Measurements from ENCODE around the gene HOXA1.

Gene HOXA1

GRCh38 chr7:27141923-27142579, 46.3 kb upstream of the HOXA1 start:
- no peaks in the 10 kb centered on the region for H3K9me3 ChIP-seq (replicated peaks; ENCODE audit: insufficient read depth, low read length)
- no peaks in the 10 kb centered on the region for H3K79me2 ChIP-seq (ENCODE audit: low read length)
- peaks cover 9% of the 10 kb centered on the region; the same call in 1 of the 2 replicates for H3K27me3 ChIP-seq (replicated peaks; ENCODE audit: insufficient read depth, low read length)
- no peaks in the 10 kb centered on the region for H3K4me1 ChIP-seq (ENCODE audit: low read length)
- no peak for DNase-seq
- no peaks in the 10 kb centered on the region for H3F3A ChIP-seq (ENCODE audit: insufficient read depth, low read length)
- no peaks in the 10 kb centered on the region for H3K36me3 ChIP-seq (replicated peaks; ENCODE audit: insufficient read depth, low read length)
- TF ChIP-seq EZH2phosphoT487 (IDR thresholded peaks at IDR 0.05; ENCODE audit: low read length) = no peak
- no peak for TF ChIP-seq CTCF (IDR thresholded peaks at IDR 0.05; ENCODE audit: low read length)
- TF ChIP-seq EZH2 (optimal IDR thresholded peaks at IDR 0.05; ENCODE audit: low read depth, low read length) = no peak
- no peaks in the 10 kb centered on the region for H3K9me2 ChIP-seq (replicated peaks; ENCODE audit: insufficient read depth, low read length)
- H2AFZ ChIP-seq (ENCODE audit: low read length) = no peak overlapping the region
- no peak overlapping the region for H3K4me3 ChIP-seq (ENCODE audit: low read length)
- H4K20me1 ChIP-seq (ENCODE audit: insufficient read depth, low read length) = no peaks in the 10 kb centered on the region
- H3K4me2 ChIP-seq (ENCODE audit: low read depth, low read length) = no peak overlapping the region
- no peak overlapping the region for H3K27ac ChIP-seq (ENCODE audit: low read length)
- H3K9ac ChIP-seq (ENCODE audit: low read length) = no peak overlapping the region

- Histone ChIP-seq H2AFZ (ENCODE audit: low read length) (no peak overlapping the region), H3K9me3 (replicated peaks; ENCODE audit: insufficient read depth, low read length) (no peaks in the 10 kb centered on the region), H3K4me1 (ENCODE audit: low read length) (no peaks in the 10 kb centered on the region), H3K9me2 (replicated peaks; ENCODE audit: insufficient read depth, low read length) (no peaks in the 10 kb centered on the region), H3K36me3 (replicated peaks; ENCODE audit: insufficient read depth, low read length) (no peaks in the 10 kb centered on the region), H3K9ac (ENCODE audit: low read length) (no peak overlapping the region), H3K27me3 (replicated peaks; ENCODE audit: insufficient read depth, low read length) (peaks cover 2% of the 10 kb centered on the region; the same call in 1 of the 2 replicates), H3K79me2 (ENCODE audit: low read length) (no peaks in the 10 kb centered on the region), H3K4me3 (ENCODE audit: low read length) (no peak overlapping the region), H3F3A (ENCODE audit: insufficient read depth, low read length) (no peaks in the 10 kb centered on the region), H4K20me1 (ENCODE audit: insufficient read depth, low read length) (no peaks in the 10 kb centered on the region), H3K27ac (ENCODE audit: low read length) (no peak overlapping the region), H3K4me2 (ENCODE audit: low read depth, low read length) (no peak overlapping the region)
- TF ChIP-seq EZH2 (optimal IDR thresholded peaks at IDR 0.05; ENCODE audit: low read depth, low read length) = no peak
- no peak for TF ChIP-seq CTCF (IDR thresholded peaks at IDR 0.05; ENCODE audit: low read length)
- no peak for TF ChIP-seq EZH2phosphoT487 (IDR thresholded peaks at IDR 0.05; ENCODE audit: low read length)
- DNase-seq = no peak
These were observed 45.5 kb upstream of the HOXA1 start for GRCh38 chr7:27141137-27141922.

GRCh38 chr7:27140126-27140857, 44.5 kb upstream of the HOXA1 start:
- TF ChIP-seq EZH2phosphoT487 (IDR thresholded peaks at IDR 0.05; ENCODE audit: low read length) = no peak
- TF ChIP-seq CTCF (IDR thresholded peaks at IDR 0.05; ENCODE audit: low read length) = no peak
- Histone ChIP-seq H3K9me3 (replicated peaks; ENCODE audit: insufficient read depth, low read length) (no peaks in the 10 kb centered on the region), H3K4me1 (ENCODE audit: low read length) (no peaks in the 10 kb centered on the region), H3K4me2 (ENCODE audit: low read depth, low read length) (no peak overlapping the region), H3K4me3 (ENCODE audit: low read length) (no peak overlapping the region), H3F3A (ENCODE audit: insufficient read depth, low read length) (no peaks in the 10 kb centered on the region), H4K20me1 (ENCODE audit: insufficient read depth, low read length) (no peaks in the 10 kb centered on the region), H3K79me2 (ENCODE audit: low read length) (no peaks in the 10 kb centered on the region), H3K36me3 (replicated peaks; ENCODE audit: insufficient read depth, low read length) (no peaks in the 10 kb centered on the region), H2AFZ (ENCODE audit: low read length) (no peak overlapping the region), H3K27me3 (replicated peaks; ENCODE audit: insufficient read depth, low read length) (no peaks in the 10 kb centered on the region), H3K9me2 (replicated peaks; ENCODE audit: insufficient read depth, low read length) (no peaks in the 10 kb centered on the region), H3K27ac (ENCODE audit: low read length) (no peak overlapping the region), H3K9ac (ENCODE audit: low read length) (no peak overlapping the region)
- DNase-seq = no peak
